Mesodermal cell (in vitro differentiated cells): ENCODE data around the gene SRRM2.

Experiments used
- H3K27ac ChIP-seq: 2 replicates; pipeline ENCODE4 v1.7.0; 2013; ENCODE audit warnings: mild to moderate bottlenecking, low read depth, low read length, moderate library complexity; ENCODE audit not compliant: severe bottlenecking
- H3K36me3 ChIP-seq: 2 replicates; pipeline ENCODE4 v1.7.1; 2013; ENCODE audit warnings: mild to moderate bottlenecking, low read length, moderate library complexity; ENCODE audit not compliant: control insufficient read depth, insufficient read depth
- H3K4me1 ChIP-seq: one replicate; pipeline ENCODE4 v1.7.1; 2013; ENCODE audit warnings: mild to moderate bottlenecking, low read length; ENCODE audit not compliant: insufficient read depth, control insufficient read depth, poor library complexity, severe bottlenecking
- H3K4me3 ChIP-seq: 2 replicates; pipeline ENCODE4 v1.7.0; 2013; ENCODE audit warnings: low read length, control low read depth, mild to moderate bottlenecking; ENCODE audit not compliant: insufficient read depth, poor library complexity, severe bottlenecking; ENCODE audit errors: extremely low read depth
- H3K9me3 ChIP-seq: 2 replicates; pipeline ENCODE4 v1.7.1; 2013; ENCODE audit warnings: mild to moderate bottlenecking, low read length, moderate library complexity; ENCODE audit not compliant: control insufficient read depth
- WGBS, 2 experiments: methylation state at CpG; one replicate each; pipeline ENCODE4 v1.1.5; 2013; ENCODE audit warnings: missing lambda C conversion rate in 2 of 2; ENCODE audit not compliant: insufficient coverage in 2 of 2; 5-methylcytosine and 5-hydroxymethylcytosine counted together

SRRM2 gene

GRCh38 chr16:2818272-2818876 lies 65.9 kb downstream of the SRRM2 start:
- WGBS, 2 experiments, result 90 to 96% methylated on average over 6 to 10 of the region's 10 CpGs
- Histone ChIP-seq H3K9me3 (no peaks in the 10 kb centered on the region), H3K4me1 (no peaks in the 10 kb centered on the region), H3K36me3 (no peaks in the 10 kb centered on the region), H3K4me3 (no peak overlapping the region), H3K27ac (no peak overlapping the region)

GRCh38 chr16:2819179-2819938 lies 66.9 kb downstream of the SRRM2 start:
- Histone ChIP-seq H3K27ac (no peak overlapping the region), H3K4me3 (no peak overlapping the region), H3K9me3 (no peaks in the 10 kb centered on the region), H3K4me1 (no peaks in the 10 kb centered on the region), H3K36me3 (no peaks in the 10 kb centered on the region)
- WGBS, 2 experiments, result 82 to 84% methylated on average over 10 to 12 of the region's 18 CpGs

GRCh38 chr16:2819939-2820835 lies 67.7 kb downstream of the SRRM2 start:
- Histone ChIP-seq H3K27ac (no peak overlapping the region), H3K4me3 (no peak overlapping the region), H3K36me3 (no peaks in the 10 kb centered on the region), H3K4me1 (no peaks in the 10 kb centered on the region), H3K9me3 (no peaks in the 10 kb centered on the region)
- 76 to 77% methylated on average over 13 to 17 of the region's 17 CpGs for WGBS, 2 experiments
